OCI-LY3 (cell line): Measurements from ENCODE around the gene SLITRK3.

ENCODE experiments used
- H2AFZ ChIP-seq: fragments of 200-600, 300-600 bp; shearing (Covaris generic); 2 replicates; pipeline ENCODE4 v1.6.0; 2014; ENCODE audit warnings: antibody characterized with exemption, low read depth, low read length
- H3K27ac ChIP-seq: fragments of 200-600, 300-600 bp; sonication (generic); 2 replicates; pipeline ENCODE4 v1.5.1; 2014; ENCODE audit warnings: mild to moderate bottlenecking, low read length, moderate library complexity, mixed read lengths
- H3K27me3 ChIP-seq: fragments of 200-600, 300-600 bp; sonication (generic); 2 replicates; pipeline ENCODE4 v1.6.1; 2014; ENCODE audit warnings: low read depth, low read length, mixed read lengths
- H3K36me3 ChIP-seq: fragments of 200-600, 300-600 bp; sonication (generic); replicated peaks from 2 replicates; pipeline ENCODE3; 2014; ENCODE audit warnings: low read depth, low read length, mixed read lengths
- H3K4me1 ChIP-seq: fragments of 300-600, 200-600 bp; sonication (generic); 2 replicates; pipeline ENCODE4 v1.6.1; 2014; ENCODE audit warnings: low read length, mixed read lengths
- H3K4me2 ChIP-seq: fragments of 200-600, 300-600 bp; sonication (generic); 2 replicates; pipeline ENCODE4 v1.6.1; 2014; ENCODE audit warnings: low read length, mixed read lengths
- H3K4me3 ChIP-seq: fragments of 300-600, 200-600 bp; sonication (generic); 2 replicates; pipeline ENCODE4 v1.5.1; 2014; ENCODE audit warnings: antibody characterized with exemption, mild to moderate bottlenecking, low read length, moderate library complexity
- H3K79me2 ChIP-seq: fragments of 300-600, 200-600 bp; shearing (Covaris generic); 2 replicates; pipeline ENCODE4 v1.6.1; 2014; ENCODE audit warnings: mild to moderate bottlenecking, low read length, mixed read lengths
- H3K9ac ChIP-seq: fragments of 300-600, 200-600 bp; shearing (Covaris generic); 2 replicates; pipeline ENCODE4 v1.6.0; 2014; ENCODE audit warnings: mild to moderate bottlenecking, low read length, moderate library complexity
- H3K9me3 ChIP-seq: fragments of 200-600, 300-600 bp; shearing (Covaris generic); 2 replicates; pipeline ENCODE4 v1.6.1; 2014; ENCODE audit warnings: low read length, mixed read lengths; ENCODE audit not compliant: insufficient read depth
- H4K20me1 ChIP-seq: fragments of 200-600, 300-600 bp; sonication (generic); 2 replicates; pipeline ENCODE4 v1.6.1; 2016; ENCODE audit warnings: low read length, mixed read lengths; ENCODE audit not compliant: insufficient read depth
- EZH2phosphoT487 ChIP-seq: fragments of 200-600 bp; shearing (Covaris generic); IDR thresholded peaks from 2 replicates; pipeline ENCODE4 v1.6.1; 2018; ENCODE audit warnings: antibody characterized with exemption, mixed run types, low read depth
- TF ChIP-seq, protein P1 (sequence below): fragments of 200-600, 300-600 bp; sonication (generic); IDR thresholded peaks from 2 replicates; pipeline ENCODE4 v1.5.1; 2014; ENCODE audit warnings: antibody characterized with exemption, low read length, low read depth

SLITRK3 gene

DNA sequence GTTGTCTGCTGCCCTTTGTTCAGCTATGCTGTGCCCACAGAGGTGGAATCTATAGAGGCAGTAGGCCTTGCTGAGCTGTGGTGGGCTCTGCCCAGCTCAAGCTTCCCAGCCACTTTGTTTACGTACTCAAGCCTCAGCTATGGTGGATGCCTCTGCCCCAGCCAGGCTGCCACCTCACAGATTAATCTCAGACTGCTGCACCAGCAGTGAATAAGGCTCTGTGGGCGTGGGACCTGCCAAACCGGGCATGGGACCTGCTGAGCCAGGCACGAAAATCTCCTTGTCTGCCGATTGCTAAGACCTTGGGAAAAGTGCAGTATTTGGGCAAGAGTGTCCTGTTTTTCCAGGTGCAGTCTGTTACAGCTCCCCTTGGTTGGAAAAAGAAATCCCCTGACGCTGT is 26.8 kb downstream of the SLITRK3 start:
- no peak overlapping the region for H3K27ac ChIP-seq
- TF ChIP-seq, protein P1, sequence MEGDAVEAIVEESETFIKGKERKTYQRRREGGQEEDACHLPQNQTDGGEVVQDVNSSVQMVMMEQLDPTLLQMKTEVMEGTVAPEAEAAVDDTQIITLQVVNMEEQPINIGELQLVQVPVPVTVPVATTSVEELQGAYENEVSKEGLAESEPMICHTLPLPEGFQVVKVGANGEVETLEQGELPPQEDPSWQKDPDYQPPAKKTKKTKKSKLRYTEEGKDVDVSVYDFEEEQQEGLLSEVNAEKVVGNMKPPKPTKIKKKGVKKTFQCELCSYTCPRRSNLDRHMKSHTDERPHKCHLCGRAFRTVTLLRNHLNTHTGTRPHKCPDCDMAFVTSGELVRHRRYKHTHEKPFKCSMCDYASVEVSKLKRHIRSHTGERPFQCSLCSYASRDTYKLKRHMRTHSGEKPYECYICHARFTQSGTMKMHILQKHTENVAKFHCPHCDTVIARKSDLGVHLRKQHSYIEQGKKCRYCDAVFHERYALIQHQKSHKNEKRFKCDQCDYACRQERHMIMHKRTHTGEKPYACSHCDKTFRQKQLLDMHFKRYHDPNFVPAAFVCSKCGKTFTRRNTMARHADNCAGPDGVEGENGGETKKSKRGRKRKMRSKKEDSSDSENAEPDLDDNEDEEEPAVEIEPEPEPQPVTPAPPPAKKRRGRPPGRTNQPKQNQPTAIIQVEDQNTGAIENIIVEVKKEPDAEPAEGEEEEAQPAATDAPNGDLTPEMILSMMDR: no peak
- TF ChIP-seq EZH2phosphoT487: no peak
- no peak overlapping the region for H2AFZ ChIP-seq
- H3K4me2 ChIP-seq: no peak overlapping the region
- no peaks in the 10 kb centered on the region for H3K9me3 ChIP-seq
- H3K9ac ChIP-seq: no peak overlapping the region
- H3K79me2 ChIP-seq: no peaks in the 10 kb centered on the region
- H3K27me3 ChIP-seq: no peaks in the 10 kb centered on the region
- no peaks in the 10 kb centered on the region for H3K36me3 ChIP-seq
- H4K20me1 ChIP-seq: no peaks in the 10 kb centered on the region
- H3K4me3 ChIP-seq: no peak overlapping the region
- H3K4me1 ChIP-seq: no peaks in the 10 kb centered on the region

DNA sequence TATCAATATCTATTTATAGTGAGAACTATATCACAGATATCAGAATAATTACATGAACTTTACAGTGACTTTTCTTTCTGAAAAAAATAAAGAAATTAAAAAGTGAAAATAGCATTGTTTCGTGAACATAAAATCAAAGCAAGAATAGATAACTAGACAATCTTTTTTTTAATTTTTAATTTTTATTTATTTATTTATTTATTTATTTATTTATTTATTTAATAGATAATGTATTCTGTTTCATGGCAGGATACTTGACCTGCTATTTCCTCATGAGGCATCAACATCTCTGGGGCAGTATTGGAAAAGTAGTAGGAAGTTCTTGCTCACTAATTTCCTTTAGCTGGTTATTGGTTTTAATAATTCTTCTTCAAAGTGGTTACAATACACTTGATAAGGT is 33.3 kb downstream of the SLITRK3 start:
- H3K79me2 ChIP-seq: no peaks in the 10 kb centered on the region

DNA sequence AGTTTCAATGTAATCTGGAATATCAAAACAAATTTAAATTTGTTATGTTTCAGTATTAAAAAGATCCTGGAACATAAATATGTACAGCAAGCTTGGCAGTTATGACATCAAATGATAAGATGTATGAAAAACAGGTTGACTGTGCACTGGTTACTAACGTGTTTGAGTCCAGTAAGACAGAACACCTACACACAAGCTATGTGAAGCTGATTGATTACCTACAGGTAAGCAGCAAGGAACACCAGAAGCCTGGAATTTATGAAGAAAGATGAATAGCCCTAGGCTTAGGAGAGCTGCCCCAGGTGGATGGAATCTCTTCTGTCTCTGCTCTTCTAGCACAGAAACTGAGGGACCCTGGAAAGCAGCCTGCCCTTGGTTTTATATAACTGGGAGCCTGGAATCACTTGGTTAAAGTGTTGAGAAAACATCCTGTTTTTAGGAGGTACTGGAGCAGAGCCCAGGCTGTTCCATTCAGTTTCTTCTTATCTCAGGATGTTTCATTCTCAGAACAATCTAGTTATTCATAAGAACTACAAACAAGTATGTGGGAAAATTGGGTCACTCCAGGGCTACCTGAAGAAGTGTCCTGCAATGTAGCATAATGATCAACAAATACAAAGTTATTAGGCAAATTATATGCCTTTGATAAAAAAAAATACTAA is 36.3 kb downstream of the SLITRK3 start:
- H2AFZ ChIP-seq: no peak overlapping the region
- H3K79me2 ChIP-seq: no peaks in the 10 kb centered on the region
- no peaks in the 10 kb centered on the region for H4K20me1 ChIP-seq
- H3K4me3 ChIP-seq: no peak overlapping the region
- no peak overlapping the region for H3K27ac ChIP-seq
- no peaks in the 10 kb centered on the region for H3K4me1 ChIP-seq
- H3K27me3 ChIP-seq: no peaks in the 10 kb centered on the region
- no peak overlapping the region for H3K4me2 ChIP-seq
- H3K36me3 ChIP-seq: no peaks in the 10 kb centered on the region
- H3K9ac ChIP-seq: no peak overlapping the region
- TF ChIP-seq, protein P1: no peak
- no peak for TF ChIP-seq EZH2phosphoT487
- no peaks in the 10 kb centered on the region for H3K9me3 ChIP-seq

More for the DNA sequence above, 33.3 kb downstream of the SLITRK3 start:
- H3K36me3 ChIP-seq: no peaks in the 10 kb centered on the region
- no peaks in the 10 kb centered on the region for H3K27me3 ChIP-seq
- no peak overlapping the region for H2AFZ ChIP-seq
- no peak overlapping the region for H3K27ac ChIP-seq
- no peak overlapping the region for H3K4me2 ChIP-seq
- TF ChIP-seq EZH2phosphoT487: no peak
- TF ChIP-seq, protein P1: no peak
- no peak overlapping the region for H3K9ac ChIP-seq
- no peaks in the 10 kb centered on the region for H3K4me1 ChIP-seq
- H3K9me3 ChIP-seq: no peaks in the 10 kb centered on the region
- H4K20me1 ChIP-seq: no peaks in the 10 kb centered on the region
- H3K4me3 ChIP-seq: no peak overlapping the region

DNA sequence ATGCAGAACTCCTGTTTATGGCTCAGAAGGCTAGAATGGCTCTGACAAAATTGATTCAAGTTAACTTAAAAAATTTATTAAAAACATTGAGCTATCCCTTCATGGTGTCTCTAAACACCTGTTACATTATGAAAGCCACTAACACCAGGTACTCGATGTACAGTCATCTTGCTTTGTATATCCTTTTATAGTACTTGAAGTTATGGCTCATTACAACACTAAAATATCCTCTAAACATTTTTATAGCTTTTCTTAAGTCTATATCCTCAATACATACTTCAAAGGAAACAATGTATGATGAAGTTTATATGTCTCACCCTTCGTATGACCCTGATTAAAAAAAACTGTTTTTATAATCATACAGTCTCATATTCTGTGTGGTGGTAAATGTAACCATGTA is 38.2 kb downstream of the SLITRK3 start:
- H4K20me1 ChIP-seq: no peaks in the 10 kb centered on the region
- H3K27ac ChIP-seq: no peak overlapping the region
- no peaks in the 10 kb centered on the region for H3K27me3 ChIP-seq
- no peaks in the 10 kb centered on the region for H3K9me3 ChIP-seq
- H3K36me3 ChIP-seq: no peaks in the 10 kb centered on the region
- no peak for TF ChIP-seq EZH2phosphoT487
- TF ChIP-seq, protein P1: no peak
- H3K79me2 ChIP-seq: no peaks in the 10 kb centered on the region
- no peaks in the 10 kb centered on the region for H3K4me1 ChIP-seq
- H3K4me3 ChIP-seq: no peak overlapping the region
- no peak overlapping the region for H3K9ac ChIP-seq
- H3K4me2 ChIP-seq: no peak overlapping the region
- no peak overlapping the region for H2AFZ ChIP-seq
